Lung (tissue), 16 donors: ENCODE results near the gene ADPRH. TPM values are rescaled to one million over a fixed set of nuclear protein-coding genes. Genes with fewer than 3 reads are reported as not detected.

Experiments used
- ATAC-seq: fragments of 200-7000 bp; cut with Tn5 transposase; one replicate; pipeline ENCODE4 v1.9.1; 2020; ENCODE audit warnings: moderate number of reproducible peaks; ENCODE audit not compliant: insufficient read depth, low FRiP score
- DNase-seq, 3 donors: peaks; one replicate each; pipeline ENCODE4 v3.0.0-alpha.2; 2013 to 2017
- H3K27ac ChIP-seq, 2 donors: one replicate each; pipeline ENCODE4 v1.5.1; 2013; ENCODE audit warnings: mild to moderate bottlenecking in 2 of 2, moderate library complexity in 2 of 2, control low read depth in 1 of 2, inconsistent platforms in 1 of 2, low read depth in 1 of 2, low read length in 1 of 2
- H3K27me3 ChIP-seq, 3 donors: one replicate each; pipeline ENCODE4 v1.5.1; 2013; ENCODE audit warnings: low read length in 2 of 3; ENCODE audit not compliant: control insufficient read depth in 3 of 3, insufficient read depth in 3 of 3
- H3K36me3 ChIP-seq, 4 donors: one replicate each; pipeline ENCODE4 v1.5.1; 2013; ENCODE audit warnings: low read length in 4 of 4, mild to moderate bottlenecking in 1 of 4, moderate library complexity in 1 of 4; ENCODE audit not compliant: control insufficient read depth in 4 of 4, insufficient read depth in 4 of 4
- H3K4me1 ChIP-seq, 5 donors: one replicate each; pipeline ENCODE4 v1.5.1; 2013; ENCODE audit warnings: low read length in 5 of 5, mild to moderate bottlenecking in 2 of 5, moderate library complexity in 1 of 5; ENCODE audit not compliant: control insufficient read depth in 5 of 5, insufficient read depth in 5 of 5
- H3K4me3 ChIP-seq: one replicate; pipeline ENCODE4 v1.5.1; 2013; ENCODE audit warnings: mild to moderate bottlenecking, control low read depth, moderate library complexity
- H3K9ac ChIP-seq, 2 donors: one replicate each; pipeline ENCODE4 v1.5.1; 2013; ENCODE audit warnings: low read length in 2 of 2, control low read depth in 1 of 2; ENCODE audit not compliant: insufficient read depth in 1 of 2
- H3K9me3 ChIP-seq, 4 donors: one replicate each; pipeline ENCODE4 v1.5.1; 2013; ENCODE audit warnings: low read length in 3 of 4, mild to moderate bottlenecking in 1 of 4, moderate library complexity in 1 of 4; ENCODE audit not compliant: control insufficient read depth in 4 of 4, insufficient read depth in 3 of 4
- CTCF ChIP-seq: IDR thresholded peaks from 2 replicates; pipeline ENCODE4 v1.5.1; 2012; ENCODE audit warnings: mild to moderate bottlenecking; ENCODE audit errors: control extremely low read depth, extremely low read depth
- WGBS, 2 donors: extraction: QIAGEN DNeasy Blood & Tissue Kit; methylation state at CpG; one replicate each; pipeline ENCODE4 v1.1.7; 2013; 5-methylcytosine and 5-hydroxymethylcytosine counted together
- long read RNA-seq, 5 donors: transcript quantifications; one replicate each; lab custom pipeline, GENCODE V29; 2026
- polyA plus RNA-seq, 2 donors: library from polyadenylated mRNA; stranded (reverse); fragments of 200-250 nt; gene quantifications; one replicate each; pipeline ENCODE4 v1.2.1, GENCODE V29; 2013
- total RNA-seq, 2 donors: library from RNA; depleted of rRNA in 1 of 2; stranded (reverse); fragments of >200 nt in 1 of 2; gene quantifications; one replicate each; pipeline ENCODE4 v1.2.1, GENCODE V29; 2014 to 2021
- donor health status: control.
- donor health status: control.
- donor health status: Bipolar disorder and iron deficiency.
- donor health status: healthy.
- donor health status: DM: yes; HTN: yes; CAD: no.

The ADPRH gene
- 10 to 100 TPM; 10.3 to 26.3 TPM for total RNA-seq
- 10 to 100 TPM in 1 of 2 donors, 1 to 10 TPM in 1; 5.4 to 18.1 TPM for polyA plus RNA-seq
- long read RNA-seq, donor 1, partial matches to known transcripts, result 0 of 3 reads
- long read RNA-seq, donor 1, other reads (novel, unspliced or antisense), result 0 of 3 reads
- long read RNA-seq, donor 2, partial matches to known transcripts, result 0 of 1 reads
- long read RNA-seq, donor 2, other reads (novel, unspliced or antisense), result 0 of 1 reads
- long read RNA-seq, donor 3, partial matches to known transcripts, result 0 of 2 reads
- long read RNA-seq, donor 3, other reads (novel, unspliced or antisense), result 0 of 2 reads
- long read RNA-seq, donor 4, result 0 reads
- long read RNA-seq, donor 5, partial matches to known transcripts, result 0 of 2 reads
- long read RNA-seq, donor 5, other reads (novel, unspliced or antisense), result 0 of 2 reads

- H3K9ac ChIP-seq, result peak within 1 kb of the TSS; percentile 67 to 95
- H3K27me3 ChIP-seq, result no peaks in the 10 kb centered on the region
- no peak for TF ChIP-seq CTCF
- H3K4me1 ChIP-seq, result peaks cover 0 to 6% (median 0%) of the 10 kb centered on the region in 5 donors
- peak within 1 kb of the TSS; percentile 49 for H3K4me3 ChIP-seq
- 1% methylated on average over 65 to 68 of the region's 68 CpGs for WGBS, 2 donors
- no peaks in the 10 kb centered on the region for H3K9me3 ChIP-seq
- peak within 1 kb of the TSS; percentile 94 to 98 for H3K27ac ChIP-seq
- no peaks in the 10 kb centered on the region for H3K36me3 ChIP-seq
- DNase-seq (peak; percentile 83 to 86 (median 85)), ATAC-seq (peak; percentile 94)
Observed at GRCh38 chr3:119579366-119580066, at the start of gene ADPRH. Gene ADPRH (plus strand): TSS chr3:119579492. CDS start chr3:119582170, 2,678 bp downstream.

GRCh38 chr3:119529883-119530282 is 49.4 kb upstream of the ADPRH start:
- Histone ChIP-seq H3K27me3 (no peaks in the 10 kb centered on the region), H3K4me3 (no peak overlapping the region), H3K4me1 (peaks cover 0 to 35% (median 0%) of the 10 kb centered on the region in 5 donors), H3K9ac (no peak overlapping the region), H3K27ac (no peak overlapping the region), H3K36me3 (peaks cover 0 to 5% (median under 1%) of the 10 kb centered on the region in 4 donors), H3K9me3 (no peaks in the 10 kb centered on the region)
- DNase-seq, result peak in 2 of 3 donors; percentile 76 to 78
- TF ChIP-seq CTCF, result no peak
- ATAC-seq, result no peak

- H3K9ac ChIP-seq, result no peak overlapping the region
- ATAC-seq (no peak), DNase-seq (peak; percentile 78 to 95 (median 92))
- no peak overlapping the region for H3K4me3 ChIP-seq
- WGBS, 2 donors, result 70 to 87% methylated on average over 2 of the region's 2 CpGs
- H3K9me3 ChIP-seq, result no peaks in the 10 kb centered on the region
- no peaks in the 10 kb centered on the region for H3K27me3 ChIP-seq
- H3K27ac ChIP-seq, result no peak overlapping the region
- TF ChIP-seq CTCF, result no peak
- peaks cover 0 to 35% (median 0%) of the 10 kb centered on the region in 5 donors for H3K4me1 ChIP-seq
- H3K36me3 ChIP-seq, result peaks cover 0 to 5% (median under 1%) of the 10 kb centered on the region in 4 donors
Observed at GRCh38 chr3:119530456-119530855, 48.8 kb upstream of the ADPRH start.
